Panc1 (cell line): ENCODE data around the gene SVOP.

Source experiments
- POLR2AphosphoS5 ChIP-seq: IDR thresholded peaks from 2 replicates; pipeline ENCODE4 v1.6.1; 2012; ENCODE audit warnings: mild to moderate bottlenecking, low read depth, low read length, moderate library complexity
- REST ChIP-seq, 2 experiments: IDR thresholded peaks; 2 replicates each; pipeline ENCODE4 v1.6.1; 2011 to 2012; ENCODE audit warnings: low read depth in 2 of 2, control low read depth in 1 of 2, low read length in 1 of 2, mild to moderate bottlenecking in 1 of 2, moderate library complexity in 1 of 2; ENCODE audit not compliant: insufficient read depth in 1 of 2
- SIN3A ChIP-seq: IDR thresholded peaks from 2 replicates; pipeline ENCODE4 v1.6.1; 2012; ENCODE audit warnings: low read depth, mild to moderate bottlenecking, low read length, moderate library complexity, borderline replicate concordance; ENCODE audit not compliant: insufficient read depth
- TF ChIP-seq, protein P1 (sequence below): fragments of 450-650 bp; IDR thresholded peaks from 2 replicates; pipeline ENCODE4 v1.5.1; 2017; ENCODE audit warnings: mild to moderate bottlenecking

DNA sequence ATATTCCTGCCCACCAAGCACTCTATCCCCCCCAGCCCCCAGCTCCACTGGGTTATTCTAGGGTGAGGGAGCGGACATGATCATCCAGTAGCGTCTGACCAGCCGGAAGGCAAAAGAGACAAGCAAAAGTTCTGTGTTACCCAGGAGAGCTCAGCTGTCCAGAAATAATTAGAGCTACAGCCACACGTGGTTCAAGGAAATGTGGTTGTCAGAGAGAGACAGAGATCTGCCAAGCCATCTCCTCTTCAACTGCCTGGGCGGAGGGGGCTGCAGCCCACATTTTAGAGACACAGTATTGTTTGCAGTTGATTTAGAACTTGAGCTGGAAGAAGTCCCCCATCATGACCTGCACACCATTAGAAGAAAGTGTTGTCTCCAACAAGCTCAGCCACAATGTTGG lies 110.5 kb downstream of the SVOP start:
- TF ChIP-seq POLR2AphosphoS5 (no peak), SIN3A (no peak), REST (IDR thresholded peaks at IDR 0.05; ENCODE audit: insufficient read depth in 1 of 2, low read depth in 2 of 2, low read length in 1 of 2) (no peak)
- TF ChIP-seq, protein P1, sequence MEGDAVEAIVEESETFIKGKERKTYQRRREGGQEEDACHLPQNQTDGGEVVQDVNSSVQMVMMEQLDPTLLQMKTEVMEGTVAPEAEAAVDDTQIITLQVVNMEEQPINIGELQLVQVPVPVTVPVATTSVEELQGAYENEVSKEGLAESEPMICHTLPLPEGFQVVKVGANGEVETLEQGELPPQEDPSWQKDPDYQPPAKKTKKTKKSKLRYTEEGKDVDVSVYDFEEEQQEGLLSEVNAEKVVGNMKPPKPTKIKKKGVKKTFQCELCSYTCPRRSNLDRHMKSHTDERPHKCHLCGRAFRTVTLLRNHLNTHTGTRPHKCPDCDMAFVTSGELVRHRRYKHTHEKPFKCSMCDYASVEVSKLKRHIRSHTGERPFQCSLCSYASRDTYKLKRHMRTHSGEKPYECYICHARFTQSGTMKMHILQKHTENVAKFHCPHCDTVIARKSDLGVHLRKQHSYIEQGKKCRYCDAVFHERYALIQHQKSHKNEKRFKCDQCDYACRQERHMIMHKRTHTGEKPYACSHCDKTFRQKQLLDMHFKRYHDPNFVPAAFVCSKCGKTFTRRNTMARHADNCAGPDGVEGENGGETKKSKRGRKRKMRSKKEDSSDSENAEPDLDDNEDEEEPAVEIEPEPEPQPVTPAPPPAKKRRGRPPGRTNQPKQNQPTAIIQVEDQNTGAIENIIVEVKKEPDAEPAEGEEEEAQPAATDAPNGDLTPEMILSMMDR: no peak
